ENCODE results near the gene B9D1. TPM values are rescaled to one million over a fixed set of nuclear protein-coding genes. Genes with fewer than 3 reads are reported as not detected.
A peak's percentile ranks its signal among the peaks of the same experiment; 100 is the strongest.

The B9D1 gene
- total and polyA plus RNA-seq, 2 of the 13 experiments (the other 11 are each of a cell fraction or from before 2014, with no cell fraction given): 27.7 to 31.1 TPM

GRCh38 chr17:19377602-19378415 is 15.3 kb upstream of the B9D1 start (continued):
- no peak for TF ChIP-seq CHCHD3 (CRISPR knock-in tag; IDR thresholded peaks at IDR 0.05)
- peak; percentile 81 for TF ChIP-seq ZBTB14 (CRISPR knock-in tag; IDR thresholded peaks at IDR 0.05)
- TF ChIP-seq ZNF747 (CRISPR knock-in tag; IDR thresholded peaks at IDR 0.05; ENCODE audit: borderline replicate concordance): no peak
- TF ChIP-seq ZNF205 (CRISPR knock-in tag; IDR thresholded peaks at IDR 0.05): no peak
- no peak for TF ChIP-seq MATR3 (CRISPR knock-in tag; IDR thresholded peaks at IDR 0.05)
- peak; percentile 9; the same call in 1 of the 2 replicates for TF ChIP-seq KLF9 (CRISPR knock-in tag; IDR thresholded peaks at IDR 0.05; ENCODE audit: low read depth)
- 0 out of 2 replicates have a peak, but pooled peaks have one; percentile 30 for TF ChIP-seq MAF1 (CRISPR knock-in tag; IDR thresholded peaks at IDR 0.05; ENCODE audit: borderline replicate concordance)
- no peak for TF ChIP-seq FOXP4 (CRISPR knock-in tag; IDR thresholded peaks at IDR 0.05)
- TF ChIP-seq FOXA3 (CRISPR knock-in tag; IDR thresholded peaks at IDR 0.05): 0 out of 2 replicates have a peak, but pooled peaks have one; percentile 17
- no peak for TF ChIP-seq RNF2 (conservative IDR thresholded peaks at IDR 0.05; ENCODE audit: low read depth)
- peak; percentile 95 for TF ChIP-seq KAT8 (CRISPR knock-in tag; IDR thresholded peaks at IDR 0.05)
- TF ChIP-seq MEIS1 (CRISPR knock-in tag; IDR thresholded peaks at IDR 0.05; ENCODE audit: borderline replicate concordance): peak; percentile 94
- no peak for TF ChIP-seq FOXA1 (IDR thresholded peaks at IDR 0.05)
- no peak; the same call in 1 of the 2 replicates for TF ChIP-seq FOXA1 (CRISPR knock-in tag; IDR thresholded peaks at IDR 0.05)
- TF ChIP-seq FOXK1 (CRISPR knock-in tag; IDR thresholded peaks at IDR 0.05; ENCODE audit: borderline replicate concordance, low read depth): no peak
- no peak for TF ChIP-seq ZNF335 (CRISPR knock-in tag; IDR thresholded peaks at IDR 0.05)
- TF ChIP-seq RBFOX2 (IDR thresholded peaks at IDR 0.05; ENCODE audit: low read depth, low read length): peak; percentile 82
- peak; percentile 75 for TF ChIP-seq HES4 (CRISPR knock-in tag; IDR thresholded peaks at IDR 0.05; ENCODE audit: borderline replicate concordance)
- TF ChIP-seq ZNF496 (CRISPR knock-in tag; IDR thresholded peaks at IDR 0.05; ENCODE audit: insufficient replicate concordance): no peak
- TF ChIP-seq ZNF30 (CRISPR knock-in tag; IDR thresholded peaks at IDR 0.05): no peak
- peak; percentile 63 to 88 for TF ChIP-seq REST (IDR thresholded peaks at IDR 0.05; ENCODE audit: borderline replicate concordance in 1 of 2, low read depth in 1 of 2, low read length in 2 of 2)
- peak; percentile 80 for TF ChIP-seq TAF1 (CRISPR knock-in tag; IDR thresholded peaks at IDR 0.05)
- no peak; the same call in 1 of the 2 replicates for TF ChIP-seq KDM3A (CRISPR knock-in tag; IDR thresholded peaks at IDR 0.05; ENCODE audit: low read depth)
- no peak; the same call in 1 of the 2 replicates for TF ChIP-seq SMAD1 (CRISPR knock-in tag; IDR thresholded peaks at IDR 0.05; ENCODE audit: borderline replicate concordance, low read depth)
- no peak for TF ChIP-seq CCAR2 (optimal IDR thresholded peaks at IDR 0.05; ENCODE audit: low read depth, low read length)
